Brain microvascular endothelial cell (primary cell): ENCODE data around the gene EXOC4.

ENCODE experiments used
- DNase-seq: peaks from one replicate; pipeline ENCODE4 v3.0.0-alpha.2; 2020
- H3K27ac ChIP-seq: fragments of 250-450 bp; sonication (Bioruptor Pico); 2 replicates; pipeline ENCODE4 v1.5.1; 2020; ENCODE audit warnings: mild to moderate bottlenecking, moderate library complexity
- H3K27me3 ChIP-seq: fragments of 250-450 bp; sonication (Bioruptor Pico); replicated peaks from 2 replicates; pipeline ENCODE4 v1.5.1; 2020; ENCODE audit warnings: mild to moderate bottlenecking
- H3K36me3 ChIP-seq: fragments of 250-450 bp; sonication (Bioruptor Pico); replicated peaks from 2 replicates; pipeline ENCODE4 v1.5.1; 2020; ENCODE audit warnings: mild to moderate bottlenecking
- H3K4me3 ChIP-seq: 2 replicates; pipeline ENCODE4 v1.5.1; 2011; ENCODE audit warnings: low read depth, mild to moderate bottlenecking, control low read depth, low read length, moderate library complexity
- in situ Hi-C: cut with HindIII; loops from 2 replicates; pipeline ENCODE4 v1.10.0; 2017; ENCODE audit warnings: low sequenced_read_pairs, low pct_ligation_motif_present
- TF ChIP-seq, protein P1 (sequence below): IDR thresholded peaks from 2 replicates; pipeline ENCODE4 v1.5.1; 2011; ENCODE audit warnings: low read depth, mild to moderate bottlenecking, moderate library complexity, low read length, control low read depth, inconsistent platforms; ENCODE audit errors: missing control alignments

EXOC4 gene

DNA sequence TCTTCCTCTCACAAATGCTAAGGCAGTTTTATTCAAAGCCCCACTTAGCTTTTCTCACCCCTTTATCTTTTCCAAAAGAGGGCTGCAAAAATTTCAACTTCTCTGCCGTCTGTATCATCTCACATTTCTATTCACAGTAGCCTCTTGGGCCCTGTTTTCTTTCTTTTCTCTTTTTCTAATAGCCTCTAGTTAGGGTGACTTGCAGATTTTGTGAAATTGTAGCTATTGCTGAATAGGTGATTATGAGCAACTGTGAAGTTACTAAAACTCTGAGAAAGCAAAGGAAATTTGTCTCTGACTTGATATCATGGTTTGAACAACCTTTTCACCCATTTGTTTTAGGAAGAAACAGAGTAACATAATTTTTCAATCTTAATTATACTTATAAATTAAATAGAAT lies 29.2 kb downstream of the EXOC4 start:
- Histone ChIP-seq H3K27me3 (no peaks in the 10 kb centered on the region), H3K4me3 (no peak overlapping the region), H3K27ac (no peak overlapping the region), H3K36me3 (no peaks in the 10 kb centered on the region)
- TF ChIP-seq, protein P1, sequence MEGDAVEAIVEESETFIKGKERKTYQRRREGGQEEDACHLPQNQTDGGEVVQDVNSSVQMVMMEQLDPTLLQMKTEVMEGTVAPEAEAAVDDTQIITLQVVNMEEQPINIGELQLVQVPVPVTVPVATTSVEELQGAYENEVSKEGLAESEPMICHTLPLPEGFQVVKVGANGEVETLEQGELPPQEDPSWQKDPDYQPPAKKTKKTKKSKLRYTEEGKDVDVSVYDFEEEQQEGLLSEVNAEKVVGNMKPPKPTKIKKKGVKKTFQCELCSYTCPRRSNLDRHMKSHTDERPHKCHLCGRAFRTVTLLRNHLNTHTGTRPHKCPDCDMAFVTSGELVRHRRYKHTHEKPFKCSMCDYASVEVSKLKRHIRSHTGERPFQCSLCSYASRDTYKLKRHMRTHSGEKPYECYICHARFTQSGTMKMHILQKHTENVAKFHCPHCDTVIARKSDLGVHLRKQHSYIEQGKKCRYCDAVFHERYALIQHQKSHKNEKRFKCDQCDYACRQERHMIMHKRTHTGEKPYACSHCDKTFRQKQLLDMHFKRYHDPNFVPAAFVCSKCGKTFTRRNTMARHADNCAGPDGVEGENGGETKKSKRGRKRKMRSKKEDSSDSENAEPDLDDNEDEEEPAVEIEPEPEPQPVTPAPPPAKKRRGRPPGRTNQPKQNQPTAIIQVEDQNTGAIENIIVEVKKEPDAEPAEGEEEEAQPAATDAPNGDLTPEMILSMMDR = no peak
- in situ Hi-C loops = no loop called here
- DNase-seq = no peak

DNA sequence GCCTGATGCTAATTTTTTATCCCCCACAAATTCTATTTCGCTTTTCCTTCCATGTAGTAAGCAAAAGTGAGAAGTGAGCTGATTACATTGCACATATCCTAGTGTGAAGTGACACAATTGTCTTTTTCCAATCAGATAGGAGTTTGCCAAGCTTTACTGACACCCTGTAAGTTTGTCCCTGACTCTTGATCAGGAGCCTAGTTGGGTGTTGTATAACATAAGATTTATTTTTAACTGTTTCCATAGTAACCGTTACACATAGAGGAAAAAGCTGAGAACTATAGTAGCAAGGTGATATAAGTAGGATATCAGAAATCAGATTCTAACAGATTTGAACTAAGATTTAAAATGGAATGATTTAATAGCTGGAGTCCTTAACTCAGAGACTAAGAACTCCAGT lies 31.2 kb downstream of the EXOC4 start:
- Histone ChIP-seq H3K27ac (no peak overlapping the region), H3K4me3 (no peak overlapping the region), H3K36me3 (no peaks in the 10 kb centered on the region), H3K27me3 (no peaks in the 10 kb centered on the region)
- TF ChIP-seq, protein P1 = no peak
- no peak for DNase-seq
- in situ Hi-C loops = no loop called here

DNA sequence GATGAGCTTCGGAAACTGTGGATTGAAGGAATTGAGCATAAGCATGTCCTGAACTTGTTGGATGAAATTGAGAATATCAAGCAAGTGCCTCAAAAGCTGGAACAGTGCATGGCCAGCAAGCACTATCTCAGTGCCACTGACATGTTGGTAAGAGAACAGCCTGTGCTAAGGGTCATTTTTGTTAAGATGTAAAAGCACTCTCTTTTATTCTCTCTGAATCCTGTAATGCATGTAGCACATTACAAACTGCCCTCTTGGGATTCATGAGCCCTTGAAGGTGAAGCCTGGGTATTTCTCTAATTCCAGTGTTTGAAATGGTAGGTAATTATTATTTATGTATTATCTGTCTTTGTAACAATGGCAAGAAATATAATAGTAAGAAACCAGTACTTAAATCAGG lies 36.1 kb downstream of the EXOC4 start:
- TF ChIP-seq, protein P1 = no peak
- Histone ChIP-seq H3K36me3 (no peaks in the 10 kb centered on the region), H3K4me3 (no peak overlapping the region), H3K27ac (no peak overlapping the region), H3K27me3 (no peaks in the 10 kb centered on the region)
- no peak for DNase-seq
- in situ Hi-C loops = no loop called here

DNA sequence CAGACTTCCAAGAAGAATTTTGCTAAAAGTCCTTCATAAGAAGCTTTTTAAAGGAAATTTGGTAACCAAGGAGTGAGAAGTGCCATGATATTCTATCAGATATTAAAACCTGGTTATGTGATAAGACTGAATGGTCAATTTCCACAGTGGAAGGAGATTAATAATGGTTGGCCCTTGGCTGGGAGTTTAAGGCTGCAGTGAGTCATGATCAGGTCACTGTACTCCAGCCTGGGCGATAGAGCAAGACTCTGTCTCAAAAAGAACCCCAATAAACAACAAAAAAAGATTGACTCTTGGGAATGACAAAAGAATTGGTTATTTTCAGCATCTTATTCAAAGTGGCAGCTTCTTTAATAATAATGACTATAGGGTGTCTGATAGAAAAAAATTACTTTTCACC lies 37.2 kb downstream of the EXOC4 start:
- in situ Hi-C loops = no loop called here
- DNase-seq = peak; percentile 33

DNA sequence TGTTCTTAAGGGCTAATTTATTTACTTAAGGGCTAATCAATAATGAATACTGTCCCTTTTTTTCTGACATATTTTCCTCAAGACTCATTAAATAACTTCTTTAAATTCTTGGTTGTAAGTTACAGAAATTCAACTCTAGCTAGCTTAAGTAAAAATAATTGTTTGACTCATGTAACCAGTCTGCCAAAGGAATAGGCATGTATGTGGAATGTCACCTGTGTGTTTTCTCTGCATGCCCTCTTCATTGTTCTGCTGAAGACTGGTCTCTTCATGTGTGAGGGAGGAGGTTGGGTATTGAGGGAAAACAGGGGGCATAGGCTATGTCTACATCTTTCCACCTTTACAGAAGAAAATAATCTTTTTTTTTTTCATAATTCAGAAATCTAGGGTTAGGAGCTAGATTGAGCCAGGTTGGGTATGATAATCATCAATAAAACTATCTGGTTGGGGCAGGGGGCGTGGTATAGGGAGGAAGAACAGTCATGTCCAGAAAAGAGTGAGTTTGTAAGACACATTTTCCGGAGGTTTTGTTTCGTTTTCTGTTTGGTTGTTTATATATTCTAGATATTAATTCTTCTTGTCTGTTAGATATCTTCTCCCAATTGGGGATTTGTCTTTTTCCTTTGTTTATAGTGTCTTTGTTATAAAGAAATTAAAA lies 37.9 kb downstream of the EXOC4 start:
- H3K27ac ChIP-seq = no peak overlapping the region
- H3K36me3 ChIP-seq = no peaks in the 10 kb centered on the region
- no peak overlapping the region for H3K4me3 ChIP-seq
- TF ChIP-seq, protein P1 = no peak
- no peak for DNase-seq
- in situ Hi-C loops = no loop called here
- no peaks in the 10 kb centered on the region for H3K27me3 ChIP-seq

More for the DNA sequence above, 37.2 kb downstream of the EXOC4 start:
- TF ChIP-seq, protein P1 = no peak
- Histone ChIP-seq H3K4me3 (no peak overlapping the region), H3K27ac (no peak overlapping the region), H3K36me3 (no peaks in the 10 kb centered on the region), H3K27me3 (no peaks in the 10 kb centered on the region)

DNA sequence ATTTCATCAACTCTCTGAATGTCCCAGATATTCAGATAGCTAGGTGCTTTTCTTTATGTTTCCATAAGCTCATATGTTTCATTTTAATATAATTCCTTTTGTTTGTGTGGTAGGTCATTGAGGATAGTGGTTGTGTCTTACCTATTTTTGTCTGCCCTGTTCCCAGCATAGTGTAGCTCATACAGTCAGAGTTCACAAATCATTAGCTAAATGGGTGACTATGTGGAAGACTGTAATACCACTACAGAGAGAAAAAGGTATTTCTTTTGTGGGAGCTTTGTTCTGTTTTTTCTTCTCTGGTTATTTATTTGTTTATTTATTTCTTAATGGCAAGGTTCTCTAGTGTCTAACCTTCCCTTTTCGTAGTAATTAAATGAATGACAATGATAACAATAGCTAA lies 39.8 kb downstream of the EXOC4 start:
- Histone ChIP-seq H3K27ac (no peak overlapping the region), H3K27me3 (no peaks in the 10 kb centered on the region), H3K4me3 (no peak overlapping the region), H3K36me3 (no peaks in the 10 kb centered on the region)
- TF ChIP-seq, protein P1 = no peak
- in situ Hi-C loops = no loop called here
- DNase-seq = no peak
